Endothelial cell of umbilical vein (primary cell): ENCODE measurements around the gene ITPKB. TPM values are rescaled to one million over a fixed set of nuclear protein-coding genes. Genes with fewer than 3 reads are reported as not detected.

Experiments used
- BruUV-seq: library from RNA; stranded (reverse); fragments of 400-500 nt; replicated peaks from 2 replicates; lab custom pipeline; 2021; lab: Mats Ljungman, UMichigan
- CTCF ChIA-PET: fragments of 300-600, 350-600 bp; sonication (Branson Sonifier 250); formaldehyde crosslinking; loops from one replicate; lab custom pipeline; 2021; ENCODE audit warnings: antibody characterized with exemption, inconsistent platforms; lab: Charles Lee
- POLR2A ChIA-PET: fragments of 300-600, 350-600 bp; sonication (Branson Sonifier 250); formaldehyde crosslinking; loops from one replicate; lab custom pipeline; 2021; ENCODE audit warnings: antibody characterized with exemption, inconsistent platforms; lab: Charles Lee
- DNase-seq: peaks from one replicate; pipeline ENCODE4 v3.0.0-alpha.2; 2011; ENCODE audit warnings: low read depth, low spot score
- FAIRE-seq: peaks from 2 replicates; lab custom pipeline; 2011; peaks lifted over from hg19 to GRCh38; lab: Jason Lieb, UNC
- H2AFZ ChIP-seq: 2 replicates; pipeline ENCODE4 v1.6.0; 2012; ENCODE audit warnings: low read depth, low read length, control low read depth, inconsistent platforms
- H3K27ac ChIP-seq: 2 replicates; pipeline ENCODE4 v1.5.1; 2011; ENCODE audit warnings: low read depth, mild to moderate bottlenecking, control low read depth, low read length, moderate library complexity; ENCODE audit not compliant: insufficient read depth
- H3K27me3 ChIP-seq, 2 experiments: 2 replicates each; pipeline versions ENCODE4 v1.6.0 to v1.6.1; 2011; ENCODE audit warnings: low read length in 2 of 2, mixed read lengths in 1 of 2; ENCODE audit not compliant: control insufficient read depth in 2 of 2, insufficient read depth in 2 of 2
- H3K36me3 ChIP-seq, 2 experiments: 2 replicates in 1 of 2; 3 replicates in 1 of 2; pipeline ENCODE4 v1.5.1; 2011; ENCODE audit warnings: low read length in 2 of 2, mild to moderate bottlenecking in 1 of 2, moderate library complexity in 1 of 2; ENCODE audit not compliant: control insufficient read depth in 2 of 2, insufficient read depth in 2 of 2; ENCODE audit errors: extremely low read depth in 1 of 2
- H3K4me1 ChIP-seq: 3 replicates; pipeline ENCODE4 v1.5.1; 2011; ENCODE audit warnings: mild to moderate bottlenecking, low read length; ENCODE audit not compliant: control insufficient read depth, insufficient read depth; ENCODE audit errors: extremely low read depth
- H3K4me2 ChIP-seq: 2 replicates; pipeline ENCODE4 v1.6.1; 2011; ENCODE audit warnings: low read length, control low read depth, mixed read lengths; ENCODE audit not compliant: insufficient read depth
- H3K4me3 ChIP-seq, 3 experiments: fragments of 200-600 bp in 1 of 3; sonication (generic), shearing (Covaris generic) in 1 of 3; replicated peaks in 1 of 3; 2 replicates each; pipeline ENCODE4 v1.5.1; 2011 to 2016; ENCODE audit warnings: control low read depth in 3 of 3, low read length in 3 of 3, mild to moderate bottlenecking in 2 of 3, inconsistent platforms in 1 of 3, low read depth in 1 of 3, moderate library complexity in 1 of 3; ENCODE audit not compliant: insufficient read depth in 1 of 3
- H3K79me2 ChIP-seq: 2 replicates; pipeline ENCODE4 v1.6.0; 2012; ENCODE audit warnings: low read length, inconsistent platforms; ENCODE audit not compliant: control insufficient read depth, insufficient read depth
- H3K9ac ChIP-seq: replicated peaks from 2 replicates; pipeline ENCODE3; 2011; ENCODE audit warnings: low read length, control low read depth; ENCODE audit not compliant: insufficient read depth; ENCODE audit errors: extremely low read depth
- H3K9me1 ChIP-seq: replicated peaks from 3 replicates; pipeline ENCODE4 v1.6.0; 2011; ENCODE audit warnings: mild to moderate bottlenecking, low read length; ENCODE audit not compliant: control insufficient read depth, insufficient read depth; ENCODE audit errors: extremely low read depth
- H3K9me3 ChIP-seq: replicated peaks from 2 replicates; pipeline ENCODE4 v1.5.1; 2012; ENCODE audit warnings: low read length, inconsistent platforms; ENCODE audit not compliant: control insufficient read depth, insufficient read depth
- H4K20me1 ChIP-seq: replicated peaks from 2 replicates; pipeline ENCODE3; 2011; ENCODE audit warnings: mild to moderate bottlenecking, low read length; ENCODE audit not compliant: control insufficient read depth, insufficient read depth; ENCODE audit errors: extremely low read depth
- CTCF ChIP-seq, 2 donors: IDR thresholded peaks; 1 replicate in 1 of 2; 2 replicates in 1 of 2; pipeline ENCODE4 v1.5.1; 2011; ENCODE audit warnings: low read length in 2 of 2, mild to moderate bottlenecking in 2 of 2, moderate library complexity in 2 of 2, control low read depth in 1 of 2, inconsistent platforms in 1 of 2, low read depth in 1 of 2; ENCODE audit not compliant: insufficient read depth in 1 of 2; ENCODE audit errors: extremely low read depth in 1 of 2
- EZH2 ChIP-seq: IDR thresholded peaks from 2 replicates; pipeline ENCODE4 v1.6.1; 2012; ENCODE audit warnings: borderline replicate concordance, low read depth, mild to moderate bottlenecking, moderate library complexity, low read length, inconsistent platforms; ENCODE audit not compliant: severe bottlenecking
- dilution Hi-C: fragments of 300-500 bp; cut with MboI; formaldehyde crosslinking; loops from one replicate; pipeline ENCODE4 v1.15.0; 2019; ENCODE audit warnings: low sequenced_read_pairs; ENCODE audit not compliant: extremely low pct_ligation_motif_present
- intact Hi-C: fragments of 100-400 bp; cut with micrococcal nuclease; formaldehyde crosslinking; loops from one replicate; pipeline ENCODE4 v1.10.0; 2022
- polyA plus RNA-seq, 4 experiments: library from polyadenylated mRNA; depleted of rRNA in 3 of 4; stranded (reverse) in 3 of 4; unstranded in 1 of 4; fragments of >200 nt; gene quantifications; 2 replicates each; pipeline versions ENCODE4 v1.2.1 to v1.2.3, GENCODE V29; 2011 to 2012; ENCODE audit warnings: missing spikeins in 1 of 4
- total RNA-seq: library from RNA; stranded (reverse); gene quantifications from 2 replicates; pipeline ENCODE4 v1.2.3, GENCODE V29; 2021
- TF ChIP-seq, protein P1 (sequence below): IDR thresholded peaks from 2 replicates; pipeline ENCODE4 v1.6.1; 2011; ENCODE audit not compliant: insufficient read depth, insufficient read length

The ITPKB gene
- total and polyA plus RNA-seq, 2 donors (not counting 3 experiments of a cell fraction or from before 2014, with no cell fraction given) = 7.7 to 34.8 TPM

DNA sequence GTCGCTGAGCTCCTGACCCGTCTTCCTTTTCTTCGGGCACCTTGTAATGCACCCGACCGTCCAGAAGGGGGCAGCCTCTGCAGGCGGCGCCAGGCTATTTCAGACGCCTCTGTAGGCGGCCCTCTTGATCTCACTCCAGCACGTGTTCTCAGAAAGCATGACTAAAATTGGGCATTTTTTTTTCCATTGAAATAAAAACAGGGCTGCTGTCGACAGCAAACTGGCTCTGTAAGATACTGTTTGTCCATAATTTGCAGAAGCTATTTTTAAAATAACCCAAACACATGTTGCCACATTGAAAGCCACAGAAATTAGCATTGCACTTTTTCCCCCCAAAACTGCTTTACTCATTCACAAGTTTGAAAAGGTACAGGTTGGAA, 112.5 kb downstream of the ITPKB start:
- DNase-seq = peak; percentile 66
- Histone ChIP-seq H2AFZ (peak overlapping the region; percentile 69), H4K20me1 (no peaks in the 10 kb centered on the region), H3K27ac (no peak overlapping the region), H3K9me3 (no peaks in the 10 kb centered on the region), H3K36me3 (no peaks in the 10 kb centered on the region), H3K4me1 (no peaks in the 10 kb centered on the region), H3K9ac (no peak overlapping the region), H3K4me2 (peak overlapping the region; percentile 46), H3K4me3 (no peak overlapping the region), H3K27me3 (no peaks in the 10 kb centered on the region), H3K9me1 (no peaks in the 10 kb centered on the region), H3K79me2 (no peaks in the 10 kb centered on the region)
- FAIRE-seq = peak; percentile 97
- POLR2A ChIA-PET = no interaction called here
- dilution Hi-C loops (no loop called here), intact Hi-C loops (loop anchor here (2.0 kb wide), 3 partner anchors 202 to 820 kb away; partner anchors contain the start of gene PSEN2)
- CTCF ChIA-PET = interaction anchor here (0.6 to 2.2 kb wide), 52 partner anchors 9 to 916 kb away, joined by 3 to 26 read pairs (median 4); partner anchors contain the start of gene COQ8A
- peak; percentile 94 to 97 for TF ChIP-seq CTCF (IDR thresholded peaks at IDR 0.05; ENCODE audit: extremely low read depth in 1 of 2, insufficient read depth in 1 of 2, low read depth in 1 of 2, low read length in 2 of 2)
- TF ChIP-seq, protein P1, sequence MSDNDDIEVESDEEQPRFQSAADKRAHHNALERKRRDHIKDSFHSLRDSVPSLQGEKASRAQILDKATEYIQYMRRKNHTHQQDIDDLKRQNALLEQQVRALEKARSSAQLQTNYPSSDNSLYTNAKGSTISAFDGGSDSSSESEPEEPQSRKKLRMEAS = peak; percentile 79
- TF ChIP-seq EZH2 = no peak
- no TSS peak for BruUV-seq
